GM23338 (cell line): ENCODE measurements around the gene EXOC2.

Experiments used
- CREB1 ChIP-seq: fragments of 250-450 bp; sonication (Bioruptor Pico); IDR thresholded peaks from 2 replicates; pipeline ENCODE4 v1.5.0; 2020; ENCODE audit warnings: low read depth, mild to moderate bottlenecking, moderate library complexity
- CTCF ChIP-seq, 2 experiments: fragments of 200-600 bp in 1 of 2; sonication (generic) in 1 of 2; conservative IDR thresholded peaks; 2 replicates each; pipeline versions ENCODE4 v1.5.1 to v1.6.1; 2016 to 2017; ENCODE audit warnings: antibody characterized with exemption in 2 of 2, low read depth in 2 of 2, mild to moderate bottlenecking in 2 of 2, moderate library complexity in 1 of 2
- ETS1 ChIP-seq: IDR thresholded peaks from 2 replicates; pipeline ENCODE4 v1.6.1; 2016; ENCODE audit warnings: antibody characterized with exemption
- EZH2 ChIP-seq: fragments of 200-600 bp; sonication (generic); IDR thresholded peaks from one replicate; pipeline ENCODE4 v1.8.0; 2017; ENCODE audit warnings: antibody characterized with exemption, mild to moderate bottlenecking, low read depth; ENCODE audit not compliant: unreplicated experiment
- EZH2phosphoT487 ChIP-seq: fragments of 200-600 bp; sonication (generic); IDR thresholded peaks from one replicate; pipeline ENCODE4 v1.8.1; 2018; ENCODE audit warnings: antibody characterized with exemption; ENCODE audit not compliant: unreplicated experiment
- JUNB ChIP-seq: IDR thresholded peaks from one replicate; pipeline ENCODE4 v1.6.1; 2016; ENCODE audit warnings: antibody characterized with exemption; ENCODE audit not compliant: unreplicated experiment
- NANOG ChIP-seq: IDR thresholded peaks from 2 replicates; pipeline ENCODE4 v1.6.1; 2016; ENCODE audit warnings: antibody characterized with exemption, borderline replicate concordance
- POLR2AphosphoS5 ChIP-seq: IDR thresholded peaks from 2 replicates; pipeline ENCODE4 v1.6.1; 2016; ENCODE audit warnings: antibody characterized with exemption, low read depth
- ZNF114 ChIP-seq: fragments of 250-450 bp; sonication (Bioruptor Pico); IDR thresholded peaks from 2 replicates; pipeline ENCODE4 v1.5.0; 2020; ENCODE audit warnings: mild to moderate bottlenecking, moderate library complexity
- ZNF331 ChIP-seq: fragments of 250-450 bp; sonication (Bioruptor Pico); IDR thresholded peaks from 2 replicates; pipeline ENCODE4 v1.5.0; 2020; ENCODE audit warnings: low read depth, mild to moderate bottlenecking, moderate library complexity
- TF ChIP-seq, protein P1 (sequence below): IDR thresholded peaks from one replicate; pipeline ENCODE4 v1.6.1; 2018; ENCODE audit warnings: antibody characterized with exemption; ENCODE audit not compliant: unreplicated experiment

GRCh38 chr6:604579-604978 is 88.4 kb downstream of the EXOC2 start:
- TF ChIP-seq CTCF (conservative IDR thresholded peaks at IDR 0.05; ENCODE audit: low read depth in 2 of 2) = no peak
- TF ChIP-seq JUNB = no peak
- TF ChIP-seq NANOG = no peak
- TF ChIP-seq EZH2 = no peak
- TF ChIP-seq ZNF114 (CRISPR knock-in tag) = no peak
- TF ChIP-seq CREB1 (CRISPR knock-in tag) = no peak
- no peak for TF ChIP-seq POLR2AphosphoS5
- TF ChIP-seq EZH2phosphoT487 = no peak
- TF ChIP-seq, protein P1, sequence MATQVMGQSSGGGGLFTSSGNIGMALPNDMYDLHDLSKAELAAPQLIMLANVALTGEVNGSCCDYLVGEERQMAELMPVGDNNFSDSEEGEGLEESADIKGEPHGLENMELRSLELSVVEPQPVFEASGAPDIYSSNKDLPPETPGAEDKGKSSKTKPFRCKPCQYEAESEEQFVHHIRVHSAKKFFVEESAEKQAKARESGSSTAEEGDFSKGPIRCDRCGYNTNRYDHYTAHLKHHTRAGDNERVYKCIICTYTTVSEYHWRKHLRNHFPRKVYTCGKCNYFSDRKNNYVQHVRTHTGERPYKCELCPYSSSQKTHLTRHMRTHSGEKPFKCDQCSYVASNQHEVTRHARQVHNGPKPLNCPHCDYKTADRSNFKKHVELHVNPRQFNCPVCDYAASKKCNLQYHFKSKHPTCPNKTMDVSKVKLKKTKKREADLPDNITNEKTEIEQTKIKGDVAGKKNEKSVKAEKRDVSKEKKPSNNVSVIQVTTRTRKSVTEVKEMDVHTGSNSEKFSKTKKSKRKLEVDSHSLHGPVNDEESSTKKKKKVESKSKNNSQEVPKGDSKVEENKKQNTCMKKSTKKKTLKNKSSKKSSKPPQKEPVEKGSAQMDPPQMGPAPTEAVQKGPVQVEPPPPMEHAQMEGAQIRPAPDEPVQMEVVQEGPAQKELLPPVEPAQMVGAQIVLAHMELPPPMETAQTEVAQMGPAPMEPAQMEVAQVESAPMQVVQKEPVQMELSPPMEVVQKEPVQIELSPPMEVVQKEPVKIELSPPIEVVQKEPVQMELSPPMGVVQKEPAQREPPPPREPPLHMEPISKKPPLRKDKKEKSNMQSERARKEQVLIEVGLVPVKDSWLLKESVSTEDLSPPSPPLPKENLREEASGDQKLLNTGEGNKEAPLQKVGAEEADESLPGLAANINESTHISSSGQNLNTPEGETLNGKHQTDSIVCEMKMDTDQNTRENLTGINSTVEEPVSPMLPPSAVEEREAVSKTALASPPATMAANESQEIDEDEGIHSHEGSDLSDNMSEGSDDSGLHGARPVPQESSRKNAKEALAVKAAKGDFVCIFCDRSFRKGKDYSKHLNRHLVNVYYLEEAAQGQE = no peak
- TF ChIP-seq ZNF331 = no peak
- TF ChIP-seq ETS1 = no peak
